ENCODE data around the gene RUNDC1.

The RUNDC1 gene

GRCh38 chr17:43010667-43011308 is 30.4 kb downstream of the RUNDC1 start:
- no peak overlapping the region for H3K4me3 ChIP-seq (ENCODE audit: low read depth, low read length)
- no peak for DNase-seq (ENCODE audit: low read depth, low spot score)
- POLR2A ChIA-PET = no interaction called here
- TF ChIP-seq, protein P1, sequence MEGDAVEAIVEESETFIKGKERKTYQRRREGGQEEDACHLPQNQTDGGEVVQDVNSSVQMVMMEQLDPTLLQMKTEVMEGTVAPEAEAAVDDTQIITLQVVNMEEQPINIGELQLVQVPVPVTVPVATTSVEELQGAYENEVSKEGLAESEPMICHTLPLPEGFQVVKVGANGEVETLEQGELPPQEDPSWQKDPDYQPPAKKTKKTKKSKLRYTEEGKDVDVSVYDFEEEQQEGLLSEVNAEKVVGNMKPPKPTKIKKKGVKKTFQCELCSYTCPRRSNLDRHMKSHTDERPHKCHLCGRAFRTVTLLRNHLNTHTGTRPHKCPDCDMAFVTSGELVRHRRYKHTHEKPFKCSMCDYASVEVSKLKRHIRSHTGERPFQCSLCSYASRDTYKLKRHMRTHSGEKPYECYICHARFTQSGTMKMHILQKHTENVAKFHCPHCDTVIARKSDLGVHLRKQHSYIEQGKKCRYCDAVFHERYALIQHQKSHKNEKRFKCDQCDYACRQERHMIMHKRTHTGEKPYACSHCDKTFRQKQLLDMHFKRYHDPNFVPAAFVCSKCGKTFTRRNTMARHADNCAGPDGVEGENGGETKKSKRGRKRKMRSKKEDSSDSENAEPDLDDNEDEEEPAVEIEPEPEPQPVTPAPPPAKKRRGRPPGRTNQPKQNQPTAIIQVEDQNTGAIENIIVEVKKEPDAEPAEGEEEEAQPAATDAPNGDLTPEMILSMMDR (IDR thresholded peaks at IDR 0.05; ENCODE audit: insufficient read depth, low read length, missing control alignments) = no peak
- CTCF ChIA-PET = interaction anchor here (1.0 to 4.0 kb wide), 3 partner anchors 10 to 168 kb away, joined by 3 to 16 read pairs (median 4); partner anchors contain the start of gene RND2

DNA sequence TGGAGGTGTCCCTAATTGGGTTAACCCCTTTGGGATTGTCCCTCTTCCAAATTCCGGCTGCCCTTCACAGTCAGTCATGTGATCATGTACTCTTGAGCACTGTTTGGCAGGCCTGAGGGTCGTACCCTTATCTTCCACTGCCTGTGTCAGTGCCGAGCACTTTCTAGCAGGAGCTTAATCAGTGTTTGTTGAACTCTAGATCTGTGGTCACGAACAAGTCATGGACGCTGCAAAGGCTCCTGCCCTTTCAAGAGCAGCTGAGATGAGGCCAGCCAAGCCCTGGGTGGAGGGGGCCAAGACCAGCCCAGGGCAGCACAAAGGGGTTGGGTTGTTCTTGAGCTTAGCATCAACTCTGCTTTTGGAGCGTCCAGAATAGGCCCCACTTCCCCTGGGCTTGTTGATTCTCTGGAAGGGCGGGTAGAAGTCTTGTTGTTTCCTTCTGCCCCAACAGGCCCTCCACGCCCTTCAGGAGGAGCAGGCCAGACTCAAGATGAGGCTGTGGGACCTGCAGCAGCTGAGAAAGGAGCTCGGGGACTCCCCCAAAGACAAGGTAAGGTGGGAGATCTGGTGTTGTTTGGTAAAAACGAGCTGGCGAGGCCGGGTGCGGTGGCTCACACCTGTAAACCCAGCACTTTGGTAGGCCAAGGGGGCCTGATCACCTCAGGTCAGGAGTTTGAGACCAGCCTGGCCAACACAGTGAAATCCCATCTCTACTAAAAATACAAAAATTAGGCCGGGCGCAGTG is 31.5 kb downstream of the RUNDC1 start:
- ChIA-PET CTCF (interaction anchor here (2.6 to 4.0 kb wide), 2 partner anchors 12 to 14 kb away, joined by 10 to 16 read pairs; partner anchors contain the start of genes RND2 and RPL27), POLR2A (interaction anchor here (0.9 kb wide), 1 partner anchor 14 kb away, joined by 4 read pairs; the partner anchor contains the start of gene RPL27)

DNA sequence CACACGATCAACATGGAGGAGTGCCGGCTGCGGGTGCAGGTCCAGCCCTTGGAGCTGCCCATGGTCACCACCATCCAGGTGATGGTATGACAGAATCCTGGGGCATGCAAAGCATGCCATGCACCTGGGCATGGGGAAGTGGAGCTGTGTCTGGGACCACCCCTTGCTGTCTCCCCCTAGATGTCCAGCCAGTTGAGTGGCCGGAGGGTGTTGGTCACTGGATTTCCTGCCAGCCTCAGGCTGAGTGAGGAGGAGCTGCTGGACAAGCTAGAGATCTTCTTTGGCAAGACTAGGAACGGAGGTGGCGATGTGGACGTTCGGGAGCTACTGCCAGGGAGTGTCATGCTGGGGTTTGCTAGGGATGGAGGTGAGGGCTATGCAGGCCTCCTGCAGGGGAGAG is 32.9 kb downstream of the RUNDC1 start:
- DNase-seq (ENCODE audit: low read depth, low spot score) = no peak
- ChIA-PET POLR2A (no interaction called here), CTCF (interaction anchor here (2.6 to 4.0 kb wide), 2 partner anchors 11 to 15 kb away, joined by 10 to 16 read pairs; partner anchors contain the start of genes RND2 and RPL27)
- TF ChIP-seq, protein P1 (IDR thresholded peaks at IDR 0.05; ENCODE audit: insufficient read depth, low read length, missing control alignments) = no peak
- H3K4me3 ChIP-seq (ENCODE audit: low read depth, low read length) = no peak overlapping the region

More for the DNA sequence above, 31.5 kb downstream of the RUNDC1 start:
- no peak overlapping the region for H3K4me3 ChIP-seq (ENCODE audit: low read depth, low read length)
- TF ChIP-seq, protein P1 (IDR thresholded peaks at IDR 0.05; ENCODE audit: insufficient read depth, low read length, missing control alignments) = no peak
- DNase-seq (ENCODE audit: low read depth, low spot score) = no peak

DNA sequence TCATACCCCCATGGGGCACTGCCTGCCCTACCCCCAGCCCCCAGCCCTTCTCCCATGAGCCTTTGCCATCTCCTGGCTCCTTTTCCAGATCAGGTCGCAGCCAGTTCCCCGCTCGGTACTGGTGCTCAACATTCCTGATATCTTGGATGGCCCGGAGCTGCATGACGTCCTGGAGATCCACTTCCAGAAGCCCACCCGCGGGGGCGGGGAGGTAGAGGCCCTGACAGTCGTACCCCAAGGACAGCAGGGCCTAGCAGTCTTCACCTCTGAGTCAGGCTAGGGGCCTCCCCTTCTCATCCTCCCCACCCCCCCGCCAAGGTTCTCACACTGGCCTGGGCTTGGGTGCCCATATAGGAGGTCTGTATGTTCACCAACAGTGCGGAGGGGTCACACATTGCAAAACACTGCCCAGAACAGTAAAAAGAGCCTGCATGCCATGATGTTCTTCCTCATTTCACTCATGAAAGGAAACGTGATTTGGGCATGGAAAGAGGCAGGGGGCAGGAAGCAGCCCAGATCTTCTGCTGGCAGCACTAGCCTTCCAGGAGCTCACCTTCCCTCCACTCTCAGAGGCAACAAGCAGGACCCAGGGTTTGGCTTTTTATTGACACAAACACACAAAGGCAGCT is 33.8 kb downstream of the RUNDC1 start:
- POLR2A ChIA-PET = interaction anchor here (1.3 kb wide), 1 partner anchor 16 kb away, joined by 6 read pairs; the partner anchor contains the start of gene RPL27
- H3K4me3 ChIP-seq (ENCODE audit: low read depth, low read length) = no peak overlapping the region
- DNase-seq (ENCODE audit: low read depth, low spot score) = no peak
- CTCF ChIA-PET = interaction anchor here (1.3 to 4.0 kb wide), 3 partner anchors 10 to 16 kb away, joined by 3 to 16 read pairs (median 7); partner anchors contain the start of genes RND2 and RPL27
- TF ChIP-seq, protein P1 (IDR thresholded peaks at IDR 0.05; ENCODE audit: insufficient read depth, low read length, missing control alignments) = no peak

DNA sequence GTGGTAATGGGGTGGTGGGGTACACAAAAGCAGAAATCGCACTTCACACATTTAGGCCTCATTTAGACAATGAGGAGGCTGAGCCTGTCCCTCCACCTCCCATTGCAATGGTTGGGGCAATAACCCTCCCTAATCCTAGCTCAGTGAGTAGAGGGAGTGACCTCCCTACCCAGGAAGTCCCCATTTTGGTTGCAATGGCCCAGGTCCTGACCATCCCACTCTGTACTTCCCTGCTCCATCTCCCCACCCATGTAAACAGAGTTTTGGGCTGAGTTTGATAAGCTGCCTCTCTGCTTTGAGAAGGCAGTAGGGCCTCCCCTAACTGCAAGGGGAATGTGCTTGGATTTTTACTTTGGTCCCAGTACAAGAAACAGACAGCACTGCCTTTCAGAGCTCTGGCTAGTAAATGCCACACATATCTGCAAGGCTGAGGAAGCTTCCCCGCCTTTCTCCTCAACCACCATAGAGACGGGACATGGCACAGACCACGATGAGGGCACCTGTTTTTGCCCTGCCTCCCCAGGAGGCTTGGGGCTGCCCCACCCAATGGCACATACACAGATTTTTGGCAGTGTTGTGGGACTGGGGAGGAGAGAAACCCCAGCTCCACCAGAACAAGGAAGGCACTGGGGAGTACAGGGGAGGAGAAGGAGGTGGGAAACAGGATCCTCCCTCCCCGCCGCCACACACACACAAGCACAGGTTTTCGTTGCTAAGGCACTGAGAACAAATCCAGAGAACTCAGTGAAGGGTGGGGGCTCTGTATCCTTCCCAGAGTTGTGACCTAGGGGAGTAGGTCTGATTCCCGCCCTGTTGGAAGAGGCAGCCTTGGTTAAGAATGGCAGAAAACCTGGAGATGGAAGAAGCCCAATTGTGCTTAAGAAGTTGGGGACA is 34.5 kb downstream of the RUNDC1 start:
- TF ChIP-seq, protein P1 (IDR thresholded peaks at IDR 0.05; ENCODE audit: insufficient read depth, low read length, missing control alignments) = no peak
- POLR2A ChIA-PET = interaction anchor here (1.3 kb wide), 1 partner anchor 17 kb away, joined by 6 read pairs; the partner anchor contains the start of gene RPL27
- H3K4me3 ChIP-seq (ENCODE audit: low read depth, low read length) = no peak overlapping the region
- no peak for DNase-seq (ENCODE audit: low read depth, low spot score)
- CTCF ChIA-PET = interaction anchor here (0.6 to 1.3 kb wide), 3 partner anchors 9 to 1205 kb away, joined by 3 to 7 read pairs (median 3); partner anchors contain the start of gene RPL27

All from AG04449 (cell line).